ENCODE results near the gene SRP68.

- TF ChIP-seq POLR2A (IDR thresholded peaks at IDR 0.05) (no peak), EP300 (IDR thresholded peaks at IDR 0.05) (no peak)
- TF ChIP-seq, protein P1, sequence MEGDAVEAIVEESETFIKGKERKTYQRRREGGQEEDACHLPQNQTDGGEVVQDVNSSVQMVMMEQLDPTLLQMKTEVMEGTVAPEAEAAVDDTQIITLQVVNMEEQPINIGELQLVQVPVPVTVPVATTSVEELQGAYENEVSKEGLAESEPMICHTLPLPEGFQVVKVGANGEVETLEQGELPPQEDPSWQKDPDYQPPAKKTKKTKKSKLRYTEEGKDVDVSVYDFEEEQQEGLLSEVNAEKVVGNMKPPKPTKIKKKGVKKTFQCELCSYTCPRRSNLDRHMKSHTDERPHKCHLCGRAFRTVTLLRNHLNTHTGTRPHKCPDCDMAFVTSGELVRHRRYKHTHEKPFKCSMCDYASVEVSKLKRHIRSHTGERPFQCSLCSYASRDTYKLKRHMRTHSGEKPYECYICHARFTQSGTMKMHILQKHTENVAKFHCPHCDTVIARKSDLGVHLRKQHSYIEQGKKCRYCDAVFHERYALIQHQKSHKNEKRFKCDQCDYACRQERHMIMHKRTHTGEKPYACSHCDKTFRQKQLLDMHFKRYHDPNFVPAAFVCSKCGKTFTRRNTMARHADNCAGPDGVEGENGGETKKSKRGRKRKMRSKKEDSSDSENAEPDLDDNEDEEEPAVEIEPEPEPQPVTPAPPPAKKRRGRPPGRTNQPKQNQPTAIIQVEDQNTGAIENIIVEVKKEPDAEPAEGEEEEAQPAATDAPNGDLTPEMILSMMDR (IDR thresholded peaks at IDR 0.05): no peak
Measured at GRCh38 chr17:76078860-76079534, 6.7 kb upstream of the SRP68 start, which contains the start of gene ZACN.

Measured in suprapubic skin (tissue), 3 donors.